ENCODE measurements around the gene INPP5F. TPM values are rescaled to one million over a fixed set of nuclear protein-coding genes. Genes with fewer than 3 reads are reported as not detected.
A peak's percentile ranks its signal among the peaks of the same experiment; 100 is the strongest.

The INPP5F gene
- total and polyA plus RNA-seq, 10 donors: 6.0 to 16.2 (median 10.9) TPM

- intact Hi-C loops (cut with DNase I; ENCODE audit: low total_unique reads): no loop called here
- peak; percentile 21 for DNase-seq
- H3K27me3 ChIP-seq (replicated peaks in 1 of 7): no peaks in the 10 kb centered on the region
- no peaks in the 10 kb centered on the region for H3K9me3 ChIP-seq
- WGBS, 5 donors: 82 to 89% (median 86%) methylated on average over 7 of the region's 7 CpGs
- H3K36me3 ChIP-seq: peaks cover 0 to 37% (median 15%) of the 10 kb centered on the region in 6 donors
- H3K4me3 ChIP-seq: no peak overlapping the region
- peaks cover 0 to 33% (median 14%) of the 10 kb centered on the region in 6 donors for H3K4me1 ChIP-seq
- no peak overlapping the region for H3K27ac ChIP-seq
- TF ChIP-seq POLR2AphosphoS5 (IDR thresholded peaks at IDR 0.05) (no peak), CTCF (IDR thresholded peaks at IDR 0.05 in 8 of 11, conservative IDR thresholded peaks at IDR 0.05 in 3 of 11) (no peak)
Measured at GRCh38 chr10:119679480-119679829, 46.4 kb upstream of the INPP5F start.

GRCh38 chr10:119680050-119680449 lies 45.8 kb upstream of the INPP5F start:
- TF ChIP-seq CTCF (IDR thresholded peaks at IDR 0.05 in 8 of 11, conservative IDR thresholded peaks at IDR 0.05 in 3 of 11): no peak
- no peak for TF ChIP-seq POLR2A (IDR thresholded peaks at IDR 0.05)
- TF ChIP-seq POLR2AphosphoS5 (IDR thresholded peaks at IDR 0.05): no peak
- whole genome bisulfite sequencing, 5 donors: 32 to 60% (median 53%) methylated on average over 4 of the region's 4 CpGs
- Histone ChIP-seq H3K36me3 (peaks cover 0 to 31% (median 15%) of the 10 kb centered on the region in 6 donors), H3K27me3 (replicated peaks in 1 of 7) (no peaks in the 10 kb centered on the region), H3K4me1 (peaks cover 0 to 33% (median 14%) of the 10 kb centered on the region in 6 donors), H3K4me3 (no peak overlapping the region), H3K9me3 (no peaks in the 10 kb centered on the region), H3K27ac (no peak overlapping the region)
- intact Hi-C loops (cut with DNase I; ENCODE audit: low total_unique reads): loop anchor here (10.0 kb wide), 2 partner anchors 75 to 665 kb away; no protein-coding TSS in a partner anchor
- peak; percentile 35 for DNase-seq

GRCh38 chr10:119680650-119681081 lies 45.2 kb upstream of the INPP5F start:
- intact Hi-C loops (cut with DNase I; ENCODE audit: low total_unique reads): loop anchor here (10.0 kb wide), 2 partner anchors 74 to 664 kb away; no protein-coding TSS in a partner anchor
- Histone ChIP-seq H3K4me3 (no peak overlapping the region), H3K4me1 (peaks cover 0 to 33% (median 14%) of the 10 kb centered on the region in 6 donors), H3K36me3 (peaks cover 0 to 26% (median 15%) of the 10 kb centered on the region in 6 donors), H3K27me3 (replicated peaks in 1 of 7) (no peaks in the 10 kb centered on the region), H3K27ac (no peak overlapping the region), H3K9me3 (no peaks in the 10 kb centered on the region)
- 58 to 74% (median 70%) methylated on average over 9 of the region's 9 CpGs for WGBS, 5 donors
- TF ChIP-seq CTCF (IDR thresholded peaks at IDR 0.05 in 8 of 11, conservative IDR thresholded peaks at IDR 0.05 in 3 of 11): no peak
- TF ChIP-seq POLR2A (IDR thresholded peaks at IDR 0.05): no peak
- TF ChIP-seq POLR2AphosphoS5 (IDR thresholded peaks at IDR 0.05): no peak
- DNase-seq: no peak

- 16 to 25% (median 21%) methylated on average over 24 of the region's 24 CpGs for WGBS, 5 donors
- intact Hi-C loops (cut with DNase I; ENCODE audit: low total_unique reads): loop anchor here (5.0 to 10.0 kb wide), 3 partner anchors 68 to 658 kb away; no protein-coding TSS in a partner anchor
- peak overlapping the region in 6 of 8 donors; percentile 8 to 54 (median 22) for H3K4me3 ChIP-seq
Measured at GRCh38 chr10:119686465-119687191, 39.2 kb upstream of the INPP5F start.

More at GRCh38 chr10:119686465-119687191, 39.2 kb upstream of the INPP5F start:
- TF ChIP-seq POLR2AphosphoS5 (IDR thresholded peaks at IDR 0.05) (peak in 2 of 3 donors; percentile 56 to 57), CTCF (IDR thresholded peaks at IDR 0.05 in 8 of 11, conservative IDR thresholded peaks at IDR 0.05 in 3 of 11) (peak; percentile 72 to 94 (median 90)), POLR2A (IDR thresholded peaks at IDR 0.05) (no peak)
- peak; percentile 94 for DNase-seq
- H3K36me3 ChIP-seq: no peaks in the 10 kb centered on the region
- peak overlapping the region in 4 of 8 donors; percentile 6 to 42 (median 20) for H3K27ac ChIP-seq
- H3K9me3 ChIP-seq: no peaks in the 10 kb centered on the region
- no peaks in the 10 kb centered on the region for H3K27me3 ChIP-seq (replicated peaks in 1 of 7)
- H3K4me1 ChIP-seq: peaks cover 0 to 29% (median 19%) of the 10 kb centered on the region in 6 donors

All from spleen (tissue), 11 donors.